IPS-18a (cell line): Measurements from ENCODE around the gene SPATA25.
A peak's percentile ranks its signal among the peaks of the same experiment; 100 is the strongest.

Experiments used
- H3K27ac ChIP-seq: one replicate; pipeline ENCODE4 v1.5.1; 2013; ENCODE audit warnings: low read length
- H3K27me3 ChIP-seq: one replicate; pipeline ENCODE4 v1.6.1; 2013; ENCODE audit warnings: mild to moderate bottlenecking, low read length; ENCODE audit not compliant: control insufficient read depth, insufficient read depth
- H3K36me3 ChIP-seq: one replicate; pipeline ENCODE4 v1.6.1; 2013; ENCODE audit warnings: low read depth, low read length; ENCODE audit not compliant: control insufficient read depth
- H3K4me1 ChIP-seq: one replicate; pipeline ENCODE4 v1.6.1; 2013; ENCODE audit warnings: low read depth, low read length; ENCODE audit not compliant: control insufficient read depth
- H3K4me3 ChIP-seq: one replicate; pipeline ENCODE4 v1.5.1; 2013; ENCODE audit warnings: low read length
- H3K9ac ChIP-seq: one replicate; pipeline ENCODE4 v1.6.1; 2013; ENCODE audit warnings: mild to moderate bottlenecking, low read length, moderate library complexity
- H3K9me3 ChIP-seq: one replicate; pipeline ENCODE4 v1.6.1; 2013; ENCODE audit warnings: low read depth, low read length; ENCODE audit not compliant: control insufficient read depth

Gene SPATA25

GRCh38 chr20:45921337-45922189 lies 34.1 kb upstream of the SPATA25 start:
- no peaks in the 10 kb centered on the region for H3K27me3 ChIP-seq
- H3K9ac ChIP-seq = no peak overlapping the region
- no peaks in the 10 kb centered on the region for H3K36me3 ChIP-seq
- H3K9me3 ChIP-seq = no peaks in the 10 kb centered on the region
- H3K4me1 ChIP-seq = no peaks in the 10 kb centered on the region
- H3K27ac ChIP-seq = no peak overlapping the region
- no peak overlapping the region for H3K4me3 ChIP-seq

DNA sequence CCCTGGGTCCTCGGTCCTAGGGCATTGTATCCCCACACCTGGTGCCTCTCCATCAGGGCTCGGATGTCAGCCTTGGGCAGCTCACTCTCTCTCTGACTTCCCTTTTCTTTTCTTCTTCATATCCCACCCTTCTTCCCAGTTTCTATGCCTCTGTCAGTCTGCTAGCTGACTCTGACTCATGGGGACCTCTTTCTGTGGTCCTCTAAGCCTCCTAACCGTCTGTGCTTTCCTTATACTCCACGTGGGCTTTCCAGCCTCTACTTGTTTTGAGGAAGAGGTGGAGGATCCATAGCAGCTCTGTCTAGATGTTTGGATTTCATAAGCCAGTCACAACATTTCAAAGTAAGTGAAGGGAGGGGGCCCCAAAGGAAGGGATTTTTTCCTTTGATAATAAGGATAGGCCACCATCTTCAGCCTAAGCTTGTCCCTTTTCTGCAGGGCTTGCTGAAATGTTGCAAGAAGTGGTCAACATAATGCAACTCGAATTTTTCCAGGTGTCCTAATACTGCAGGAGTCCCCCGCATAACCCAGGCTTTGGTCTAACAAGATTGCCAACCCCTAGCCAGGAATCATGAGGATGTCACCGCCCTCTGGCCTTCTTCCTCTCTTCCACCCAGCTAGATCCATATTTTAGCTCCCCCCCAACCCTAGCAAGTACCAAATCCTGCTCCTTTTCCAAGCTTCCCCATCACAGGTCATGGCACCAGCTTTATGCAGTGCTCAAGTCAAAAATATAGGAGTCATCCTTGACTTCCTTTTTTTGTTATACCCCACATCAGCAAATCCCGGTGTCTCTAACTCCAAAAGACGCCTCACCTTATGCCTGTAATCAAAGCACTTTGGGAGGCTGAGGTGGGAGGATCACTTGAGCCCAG lies 33.3 kb upstream of the SPATA25 start:
- Histone ChIP-seq H3K27me3 (no peaks in the 10 kb centered on the region), H3K36me3 (no peaks in the 10 kb centered on the region), H3K9ac (no peak overlapping the region), H3K9me3 (no peaks in the 10 kb centered on the region), H3K4me1 (no peaks in the 10 kb centered on the region), H3K4me3 (no peak overlapping the region), H3K27ac (no peak overlapping the region)

DNA sequence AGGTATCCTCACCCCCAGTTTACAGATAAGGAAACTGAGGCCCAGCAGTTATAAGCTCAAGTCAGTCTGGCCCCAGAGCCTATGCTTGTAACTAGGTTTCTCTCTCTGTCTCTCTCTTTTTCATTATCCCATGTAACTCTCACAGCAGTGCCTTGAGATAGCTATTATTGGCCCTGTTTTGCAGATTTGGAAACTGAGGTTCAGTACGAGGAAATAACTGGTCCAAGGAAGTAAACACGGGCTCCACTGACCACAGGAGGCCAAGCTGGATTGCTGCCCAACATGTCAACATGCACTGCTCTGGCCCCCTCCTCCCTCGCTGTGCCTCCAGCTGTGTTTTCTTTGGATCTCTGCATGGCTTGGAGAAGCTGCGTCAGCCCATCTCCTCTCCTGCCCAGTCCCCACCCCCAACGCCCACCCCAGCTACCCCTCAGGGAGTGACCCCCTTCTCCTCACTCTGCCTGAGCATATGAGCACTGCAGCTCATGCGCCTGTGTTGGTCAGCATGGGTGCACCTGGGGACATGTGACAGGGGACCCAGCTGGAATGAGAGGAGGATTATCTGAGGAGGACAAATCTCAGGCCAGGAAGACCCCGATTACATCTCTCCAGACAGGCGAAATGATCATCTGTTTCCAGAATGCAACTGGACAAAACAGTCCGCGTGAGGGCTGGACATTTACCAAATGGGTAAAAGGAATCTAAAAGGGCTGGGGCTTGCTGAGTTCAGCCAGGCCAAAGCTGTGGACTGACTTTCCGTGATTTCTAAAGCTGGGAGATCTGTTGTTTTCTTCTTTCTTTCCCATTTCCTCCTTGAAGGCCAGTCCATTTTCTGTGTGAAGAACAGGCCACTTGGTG lies 32.3 kb upstream of the SPATA25 start:
- H3K4me1 ChIP-seq = no peaks in the 10 kb centered on the region
- H3K36me3 ChIP-seq = no peaks in the 10 kb centered on the region
- H3K27ac ChIP-seq = no peak overlapping the region
- H3K9me3 ChIP-seq = no peaks in the 10 kb centered on the region
- no peak overlapping the region for H3K9ac ChIP-seq
- H3K4me3 ChIP-seq = no peak overlapping the region
- H3K27me3 ChIP-seq = no peaks in the 10 kb centered on the region

- H3K27ac ChIP-seq = no peak overlapping the region
- no peaks in the 10 kb centered on the region for H3K4me1 ChIP-seq
- H3K27me3 ChIP-seq = no peaks in the 10 kb centered on the region
- H3K36me3 ChIP-seq = no peaks in the 10 kb centered on the region
- no peak overlapping the region for H3K4me3 ChIP-seq
- H3K9me3 ChIP-seq = no peaks in the 10 kb centered on the region
- H3K9ac ChIP-seq = no peak overlapping the region
Measured at GRCh38 chr20:45918779-45919537, 31.5 kb upstream of the SPATA25 start.

DNA sequence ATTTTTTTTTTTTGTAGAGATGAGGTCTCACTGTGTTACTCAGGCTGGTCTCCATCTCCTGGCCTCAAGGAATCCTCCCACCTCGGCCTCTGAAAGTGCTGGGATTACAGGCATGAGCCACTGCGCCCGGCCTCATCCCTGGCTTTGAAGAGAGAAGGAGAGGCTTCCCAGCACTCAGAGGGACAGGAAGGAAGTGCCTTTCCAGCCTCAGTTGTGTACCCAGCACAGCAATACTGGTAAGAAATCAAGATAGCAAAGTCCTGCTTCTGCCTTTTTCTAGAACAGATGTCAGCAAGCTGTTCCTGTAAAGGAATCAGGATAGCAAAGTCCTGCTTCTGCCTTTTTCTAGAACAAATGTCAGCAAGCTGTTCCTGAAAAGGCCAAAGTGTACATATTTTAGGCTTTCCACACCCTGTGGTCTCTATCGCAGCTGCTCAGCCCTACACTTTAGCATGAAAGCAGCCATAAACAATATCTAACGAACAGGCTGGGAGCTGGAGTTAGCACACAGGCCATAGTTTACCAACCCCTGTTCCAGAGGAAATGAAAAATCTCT lies 30.8 kb upstream of the SPATA25 start:
- Histone ChIP-seq H3K27me3 (no peaks in the 10 kb centered on the region), H3K4me1 (no peaks in the 10 kb centered on the region), H3K9me3 (no peaks in the 10 kb centered on the region), H3K9ac (no peak overlapping the region), H3K27ac (no peak overlapping the region), H3K4me3 (no peak overlapping the region), H3K36me3 (no peaks in the 10 kb centered on the region)

- no peak overlapping the region for H3K27ac ChIP-seq
- no peak overlapping the region for H3K4me3 ChIP-seq
- H3K4me1 ChIP-seq = no peaks in the 10 kb centered on the region
- H3K36me3 ChIP-seq = no peaks in the 10 kb centered on the region
- no peaks in the 10 kb centered on the region for H3K27me3 ChIP-seq
- H3K9ac ChIP-seq = no peak overlapping the region
- no peaks in the 10 kb centered on the region for H3K9me3 ChIP-seq
Measured at GRCh38 chr20:45917790-45918141, 30.3 kb upstream of the SPATA25 start.

GRCh38 chr20:45913116-45913515 lies 25.7 kb upstream of the SPATA25 start:
- Histone ChIP-seq H3K9me3 (no peaks in the 10 kb centered on the region), H3K27ac (no peak overlapping the region), H3K9ac (no peak overlapping the region), H3K4me1 (peaks cover 3% of the 10 kb centered on the region), H3K4me3 (no peak overlapping the region), H3K27me3 (no peaks in the 10 kb centered on the region), H3K36me3 (peaks cover 6% of the 10 kb centered on the region)

DNA sequence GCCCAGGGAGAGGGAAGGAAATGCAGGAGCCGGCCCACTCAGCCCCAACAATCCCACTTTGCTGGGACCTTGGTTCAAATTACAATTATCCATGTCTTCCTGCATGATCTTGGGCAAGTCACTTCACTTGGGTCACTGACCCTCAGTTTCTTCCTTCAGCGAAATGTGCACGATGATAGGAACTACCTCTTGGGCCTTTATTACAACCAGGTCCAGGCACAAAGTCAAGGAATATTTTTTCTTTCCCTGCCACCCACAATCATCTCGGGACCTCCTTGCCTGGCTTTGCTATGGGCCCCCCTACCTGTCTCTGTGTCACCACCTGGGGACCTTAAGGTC lies 24.9 kb upstream of the SPATA25 start:
- Histone ChIP-seq H3K9ac (peak overlapping the region; percentile 64), H3K4me3 (peak overlapping the region; percentile 66)

GRCh38 chr20:45911486-45912343 lies 24.3 kb upstream of the SPATA25 start, which contains the start of gene PLTP:
PLTP (minus strand) TSS chr20:45912155; CDS start chr20:45911452, 703 bp downstream.
- Histone ChIP-seq H3K9ac (peak within 1 kb of the TSS; percentile 64), H3K36me3 (peaks cover 15% of the 10 kb centered on the region), H3K4me3 (peak within 1 kb of the TSS; percentile 66), H3K9me3 (no peaks in the 10 kb centered on the region), H3K27ac (peak within 1 kb of the TSS; percentile 22), H3K4me1 (peaks cover 3% of the 10 kb centered on the region), H3K27me3 (no peaks in the 10 kb centered on the region)

More for the DNA sequence above, 24.9 kb upstream of the SPATA25 start:
- Histone ChIP-seq H3K9me3 (no peaks in the 10 kb centered on the region), H3K36me3 (peaks cover 14% of the 10 kb centered on the region), H3K4me1 (peaks cover 3% of the 10 kb centered on the region), H3K27me3 (no peaks in the 10 kb centered on the region), H3K27ac (no peak overlapping the region)
